ENCODE results near the gene FAM222A. TPM values are rescaled to one million over a fixed set of nuclear protein-coding genes. Genes with fewer than 3 reads are reported as not detected.

FAM222A gene
- polyA plus RNA-seq, 3 donors, result 0.09 TPM; not detected in 2

GRCh38 chr12:109762071-109762672 lies 48.5 kb downstream of the FAM222A start:
- Histone ChIP-seq H4K20me1 (ENCODE audit: insufficient read depth, low read length) (no peaks in the 10 kb centered on the region), H3K4me2 (replicated peaks; ENCODE audit: extremely low read depth, low read length, poor library complexity, severe bottlenecking) (no peak overlapping the region), H2AFZ (ENCODE audit: insufficient read depth, low read depth, low read length, poor library complexity, severe bottlenecking) (no peak overlapping the region), H3K4me3 (replicated peaks in 1 of 3; ENCODE audit: low read depth in 2 of 3, low read length in 3 of 3) (no peak overlapping the region), H3K27ac (ENCODE audit: low read depth in 1 of 2, low read length in 2 of 2) (peak overlapping the region in 1 of 2 donors; percentile 52), H3K4me1 (ENCODE audit: control insufficient read depth in 1 of 2, insufficient read depth in 2 of 2, low read length in 2 of 2) (peaks cover 2 to 20% of the 10 kb centered on the region in 2 donors), H3K9me3 (replicated peaks in 1 of 2; ENCODE audit: control insufficient read depth in 1 of 2, insufficient read depth in 1 of 2, low read length in 2 of 2) (peaks cover 9 to 21% of the 10 kb centered on the region in 2 donors), H3K27me3 (ENCODE audit: control insufficient read depth in 2 of 2, insufficient read depth in 2 of 2, low read length in 2 of 2) (no peaks in the 10 kb centered on the region), H3K9ac (ENCODE audit: insufficient read depth, low read length, poor library complexity, severe bottlenecking) (no peak overlapping the region), H3K79me2 (ENCODE audit: insufficient read depth, low read length) (no peaks in the 10 kb centered on the region), H3K36me3 (replicated peaks in 1 of 2; ENCODE audit: control insufficient read depth in 1 of 2, insufficient read depth in 2 of 2, low read length in 2 of 2) (no peaks in the 10 kb centered on the region)
- Mint-ChIP-seq H3K4me1 (peaks cover 22% of the 10 kb centered on the region), H3K27ac (peak overlapping the region in 3 of 7 donors; percentile 22 to 58 (median 33)), H3K4me3 (no peak overlapping the region), H3K9me3 (peaks cover 7 to 23% (median 15%) of the 10 kb centered on the region in 7 donors), H3K36me3 (peaks cover 0 to 9% of the 10 kb centered on the region in 2 donors), H3K27me3 (ENCODE audit: low read depth in 3 of 3) (peaks cover 6 to 10% (median 6%) of the 10 kb centered on the region in 3 donors)
- no peak for DNase-seq
- no peak for TF ChIP-seq CTCF (IDR thresholded peaks at IDR 0.05)
- WGBS (ENCODE audit: insufficient coverage), result 61% methylated on average over 7 of the region's 12 CpGs
- intact Hi-C loops (cut with micrococcal nuclease), result no loop called here

GRCh38 chr12:109762673-109763191 lies 49.1 kb downstream of the FAM222A start:
- Histone ChIP-seq H3K4me3 (replicated peaks in 1 of 3; ENCODE audit: low read depth in 2 of 3, low read length in 3 of 3) (no peak overlapping the region), H4K20me1 (ENCODE audit: insufficient read depth, low read length) (no peaks in the 10 kb centered on the region), H3K9ac (ENCODE audit: insufficient read depth, low read length, poor library complexity, severe bottlenecking) (no peak overlapping the region), H3K9me3 (replicated peaks in 1 of 2; ENCODE audit: control insufficient read depth in 1 of 2, insufficient read depth in 1 of 2, low read length in 2 of 2) (peaks cover 9 to 18% of the 10 kb centered on the region in 2 donors), H2AFZ (ENCODE audit: insufficient read depth, low read depth, low read length, poor library complexity, severe bottlenecking) (peak overlapping the region; percentile 40), H3K79me2 (ENCODE audit: insufficient read depth, low read length) (no peaks in the 10 kb centered on the region), H3K4me1 (ENCODE audit: control insufficient read depth in 1 of 2, insufficient read depth in 2 of 2, low read length in 2 of 2) (peaks cover 2 to 20% of the 10 kb centered on the region in 2 donors), H3K27ac (ENCODE audit: low read depth in 1 of 2, low read length in 2 of 2) (peak overlapping the region in 1 of 2 donors; percentile 52), H3K36me3 (replicated peaks in 1 of 2; ENCODE audit: control insufficient read depth in 1 of 2, insufficient read depth in 2 of 2, low read length in 2 of 2) (no peaks in the 10 kb centered on the region), H3K27me3 (ENCODE audit: control insufficient read depth in 2 of 2, insufficient read depth in 2 of 2, low read length in 2 of 2) (no peaks in the 10 kb centered on the region), H3K4me2 (replicated peaks; ENCODE audit: extremely low read depth, low read length, poor library complexity, severe bottlenecking) (no peak overlapping the region)
- TF ChIP-seq CTCF (IDR thresholded peaks at IDR 0.05), result no peak
- Mint-ChIP-seq H3K4me1 (peaks cover 22% of the 10 kb centered on the region), H3K27me3 (ENCODE audit: low read depth in 3 of 3) (peaks cover 6 to 10% (median 6%) of the 10 kb centered on the region in 3 donors), H3K4me3 (no peak overlapping the region), H3K36me3 (peaks cover 0 to 9% of the 10 kb centered on the region in 2 donors), H3K27ac (peak overlapping the region in 4 of 7 donors; percentile 30 to 89 (median 64)), H3K9me3 (peaks cover 6 to 18% (median 13%) of the 10 kb centered on the region in 7 donors)
- no peak for DNase-seq
- intact Hi-C loops (cut with micrococcal nuclease), result no loop called here
- 100% methylated on average over 2 of the region's 2 CpGs for WGBS (ENCODE audit: insufficient coverage)
